ENCODE measurements around the gene HP1BP3.

GRCh38 chr1:20728371-20729154 lies 58.5 kb downstream of the HP1BP3 start:
- TF ChIP-seq CTCF (IDR thresholded peaks at IDR 0.05) (no peak), POLR2AphosphoS5 (IDR thresholded peaks at IDR 0.05) (no peak), POLR2A (IDR thresholded peaks at IDR 0.05) (no peak), EP300 (IDR thresholded peaks at IDR 0.05) (no peak)

Data from upper lobe of left lung (tissue), 4 donors.